ENCODE data around the gene SLC27A2. TPM values are rescaled to one million over a fixed set of nuclear protein-coding genes. Genes with fewer than 3 reads are reported as not detected.
A peak's percentile ranks its signal among the peaks of the same experiment; 100 is the strongest.
"Not testable (repeated sequence)": the region's sequence is repeated elsewhere in the genome, so short reads cannot be mapped to it uniquely, and the experiment has no call there.

Gene SLC27A2
- polyA plus RNA-seq, 1 donor = 0.39 TPM

DNA sequence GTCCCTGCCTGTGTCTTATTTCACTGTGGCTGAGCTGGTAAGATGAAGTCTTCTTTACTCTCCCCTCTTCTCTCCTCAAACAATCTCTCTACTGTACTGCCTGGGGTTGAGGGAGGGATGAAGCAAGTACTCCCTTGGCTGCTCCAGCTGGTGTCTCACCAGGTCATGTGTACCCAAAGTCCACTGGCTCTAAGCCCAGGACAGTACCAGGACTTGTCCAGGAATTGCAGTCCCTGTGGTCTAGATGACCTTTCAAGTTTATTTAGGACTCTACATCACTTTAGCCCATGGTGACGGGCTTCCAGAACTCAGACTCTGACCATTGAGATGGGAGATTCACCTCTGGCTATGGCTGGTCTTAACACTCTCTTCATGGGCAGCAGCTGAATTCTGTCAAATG, 17.5 kb upstream of the SLC27A2 start:
- no peak for DNase-seq

DNA sequence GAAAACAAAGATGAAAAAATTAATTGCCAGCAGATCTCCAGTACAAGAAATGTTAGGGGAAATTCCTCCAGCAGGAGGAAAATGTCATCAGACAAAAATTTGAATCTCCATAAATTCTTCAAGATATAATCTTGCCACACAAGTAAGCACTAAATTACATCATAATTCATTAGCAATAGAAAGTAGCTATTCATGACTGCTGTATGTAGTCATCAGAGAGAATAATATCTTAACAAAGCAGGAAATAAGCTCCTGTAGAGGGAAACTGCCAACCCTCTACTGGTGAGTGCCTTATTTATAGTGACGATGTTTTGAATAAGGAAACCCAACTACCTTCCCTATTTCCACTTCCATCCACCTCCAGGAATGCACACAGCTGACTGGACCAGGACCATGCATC, 15.8 kb upstream of the SLC27A2 start:
- DNase-seq = no peak

DNA sequence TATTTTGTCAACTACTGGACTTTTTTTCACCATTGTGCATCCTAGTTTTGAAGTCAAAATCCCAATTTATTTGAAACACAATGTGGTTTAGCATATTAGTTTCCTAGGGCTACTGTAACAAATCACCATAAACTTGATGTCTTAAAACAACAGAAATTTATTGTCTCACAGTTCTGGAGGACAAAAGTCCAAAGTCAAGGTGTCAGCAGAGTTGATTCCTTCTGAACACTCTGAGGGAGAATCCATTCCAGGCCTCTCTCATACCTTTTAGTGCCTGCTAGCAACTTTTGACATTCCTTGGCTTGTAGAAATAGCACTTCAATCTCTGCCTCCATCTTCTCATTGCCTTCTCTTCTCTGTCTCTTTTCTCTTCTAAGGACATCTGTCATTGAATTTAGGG, 14.9 kb upstream of the SLC27A2 start:
- DNase-seq = no peak

- DNase-seq = no peak
Measured at GRCh38 chr15:50168379-50168778, 13.6 kb upstream of the SLC27A2 start.

DNA sequence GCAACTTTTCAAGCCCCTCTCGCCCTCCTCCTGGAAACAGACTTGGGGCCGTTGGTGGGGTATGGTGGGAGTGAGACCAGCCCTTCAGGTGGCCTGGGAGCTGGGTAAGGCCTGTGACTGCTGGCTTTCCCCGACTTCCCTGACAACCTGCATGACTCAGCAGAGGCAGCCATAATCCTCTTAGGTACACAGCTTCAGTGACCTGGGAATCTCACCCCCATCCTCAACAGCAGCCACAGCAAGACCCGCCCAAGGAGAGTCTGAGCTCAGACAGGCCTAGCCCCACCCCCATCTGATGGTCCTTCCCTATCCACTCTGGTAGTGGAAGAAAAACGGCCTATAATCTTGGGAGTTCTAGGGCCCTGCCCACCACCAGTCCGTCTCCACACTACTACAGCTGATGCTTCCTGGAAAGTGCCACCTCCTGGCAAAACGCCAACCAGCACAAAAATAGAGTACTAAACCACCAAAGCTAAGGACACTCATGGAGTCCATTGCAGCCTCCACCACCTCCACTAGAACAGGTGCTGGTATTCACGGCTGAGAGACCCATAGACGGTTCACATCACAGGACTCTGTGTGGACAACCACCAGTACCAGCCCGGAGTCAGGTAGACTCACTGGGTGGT, 13.1 kb upstream of the SLC27A2 start:
- no peak for DNase-seq

- not testable (repeated sequence) for DNase-seq
Measured at GRCh38 chr15:50172360-50172895, 9.6 kb upstream of the SLC27A2 start.

GRCh38 chr15:50176869-50177268, 5.1 kb upstream of the SLC27A2 start:
- DNase-seq = no peak

DNA sequence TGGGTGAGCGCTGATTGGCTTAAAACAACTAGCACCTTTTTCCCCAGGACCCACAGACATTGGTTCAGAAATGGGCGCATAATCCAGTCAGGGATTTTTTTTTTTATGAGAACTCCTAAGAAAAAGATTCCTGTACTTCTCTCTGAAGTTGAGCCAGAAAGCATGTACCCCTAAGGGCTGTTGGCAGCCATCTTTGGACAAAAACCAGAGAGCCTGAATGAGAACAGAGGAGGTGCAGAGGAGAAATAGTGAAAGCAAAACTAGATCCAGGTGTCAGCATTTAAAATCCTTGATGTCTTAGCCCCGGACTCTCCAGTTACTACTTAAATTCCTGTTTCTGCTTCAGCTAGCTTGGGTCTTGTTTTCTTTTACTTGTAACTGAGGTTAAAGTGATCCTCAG, 1.9 kb upstream of the SLC27A2 start:
- no peak for DNase-seq

GRCh38 chr15:50180582-50180981, 1.4 kb upstream of the SLC27A2 start:
- no peak for DNase-seq

GRCh38 chr15:50181201-50181968, 611 bp upstream of the SLC27A2 start:
- DNase-seq = no peak

- peak; percentile 11 for DNase-seq
Measured at GRCh38 chr15:50182219-50183013, 420 bp downstream of the SLC27A2 start.

- no peak for DNase-seq
Measured at GRCh38 chr15:50183112-50183794, 1.3 kb downstream of the SLC27A2 start.

- no peak for DNase-seq
Measured at GRCh38 chr15:50184863-50185504, 3.0 kb downstream of the SLC27A2 start.

DNA sequence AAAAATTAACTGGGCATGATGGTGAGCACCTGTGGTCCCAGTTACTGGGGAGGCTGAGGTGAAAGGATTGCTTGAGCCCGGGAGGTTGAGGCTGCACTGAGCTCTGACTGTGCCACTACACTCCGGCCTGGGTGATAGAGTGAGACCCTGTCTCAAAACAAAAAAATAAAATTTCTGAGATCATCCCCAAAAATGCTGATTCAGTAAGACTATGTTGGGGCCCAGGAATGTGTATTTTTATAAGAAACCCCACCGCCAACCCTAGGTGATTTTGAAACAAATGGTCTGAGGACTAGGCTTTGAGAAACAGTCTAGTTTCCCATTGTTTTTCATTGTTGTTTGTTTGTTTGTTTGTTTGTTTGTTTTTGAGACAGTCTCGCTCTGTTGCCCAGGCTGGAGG, 4.1 kb downstream of the SLC27A2 start:
- no peak for DNase-seq

GRCh38 chr15:50186752-50187151, 4.8 kb downstream of the SLC27A2 start:
- DNase-seq = no peak

DNA sequence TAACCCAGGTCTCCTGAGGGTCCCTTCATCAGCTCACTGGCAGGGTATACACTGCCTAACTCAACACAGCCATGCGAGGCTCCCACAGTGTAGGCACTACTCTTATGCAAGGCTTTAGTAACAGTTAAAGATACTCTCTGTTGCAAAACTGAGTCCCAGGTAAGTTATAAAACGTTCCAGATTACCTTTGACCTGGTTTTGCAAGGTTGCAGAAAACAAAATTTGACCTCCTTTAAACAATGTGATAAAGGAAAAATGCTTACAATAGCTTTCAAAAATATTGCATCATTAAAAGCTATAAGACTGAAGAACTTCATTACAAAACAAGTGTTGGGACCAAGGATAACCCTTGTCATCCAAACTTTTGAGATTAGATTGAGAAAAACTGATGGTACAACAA, 5.5 kb downstream of the SLC27A2 start:
- DNase-seq = no peak

- no peak for DNase-seq
Measured at GRCh38 chr15:50187997-50188396, 6.0 kb downstream of the SLC27A2 start.

- not testable (repeated sequence) for DNase-seq
Measured at GRCh38 chr15:50188793-50189192, 6.8 kb downstream of the SLC27A2 start.

DNA sequence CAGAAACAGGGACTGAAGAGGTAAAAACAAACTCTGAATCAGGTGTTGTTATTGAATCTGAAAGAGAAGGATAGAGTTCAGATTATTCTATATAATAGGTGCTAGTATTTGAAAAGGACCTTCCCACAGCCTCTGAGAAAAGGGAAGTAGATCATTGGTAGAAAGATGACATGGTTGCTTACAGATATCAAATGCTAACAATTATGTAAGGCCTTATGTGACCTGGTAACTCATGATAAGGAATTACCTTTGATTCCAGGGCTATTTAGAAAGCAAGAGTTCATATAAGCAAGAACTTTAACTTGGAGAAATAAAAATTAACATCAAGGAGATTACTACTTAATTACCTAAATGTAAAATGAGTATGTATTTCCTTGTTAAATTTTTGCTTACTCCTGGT, 7.6 kb downstream of the SLC27A2 start:
- DNase-seq = no peak

GRCh38 chr15:50190166-50190570, 8.2 kb downstream of the SLC27A2 start:
- no peak for DNase-seq

DNA sequence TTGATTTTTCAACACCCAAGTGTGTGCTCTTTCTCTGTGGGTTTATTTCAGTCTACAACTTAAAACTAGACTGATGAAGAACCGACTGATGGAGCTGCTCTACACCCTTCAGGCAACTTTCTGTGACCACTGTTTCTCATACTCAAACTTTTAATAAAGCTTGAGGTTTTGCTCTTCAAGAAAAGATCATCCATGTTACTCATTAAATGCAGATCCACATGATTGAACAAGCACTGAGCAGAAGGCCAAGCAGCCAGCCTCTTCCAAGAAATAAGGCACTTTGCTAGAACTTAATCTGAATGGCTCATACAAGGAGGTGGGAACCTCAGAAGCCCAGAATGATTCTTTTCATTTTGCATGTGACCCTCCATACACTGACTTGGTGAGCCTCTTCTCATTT, 8.7 kb downstream of the SLC27A2 start:
- no peak for DNase-seq

DNA sequence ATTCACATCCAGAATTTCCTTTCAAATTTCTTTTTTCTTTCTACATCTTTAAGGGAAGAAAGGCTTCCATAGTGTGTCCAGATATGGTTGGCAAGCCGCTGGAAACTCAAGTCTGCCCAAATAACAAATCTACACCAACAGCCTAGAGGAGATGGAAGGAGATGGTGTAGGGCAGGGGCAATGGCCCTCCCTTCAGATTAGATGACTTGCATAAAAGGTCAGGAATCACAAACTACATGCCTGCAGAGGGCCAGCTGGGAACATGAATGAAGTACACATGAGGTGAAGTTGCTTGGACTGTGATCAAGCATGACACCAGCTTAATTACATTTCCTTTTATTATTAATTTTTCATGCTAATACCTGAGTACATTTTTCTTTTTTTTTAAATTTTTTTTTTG, 10.2 kb downstream of the SLC27A2 start:
- no peak for DNase-seq

Data from hindlimb muscle (tissue), 1 donor.